Mammary microvascular endothelial cell (primary cell): ENCODE data around the gene SPATA6. TPM values are rescaled to one million over a fixed set of nuclear protein-coding genes. Genes with fewer than 3 reads are reported as not detected.

Experiments
- total RNA-seq: library from RNA; depleted of rRNA; stranded (reverse); fragments of >200 nt; gene quantifications from 2 replicates; pipeline ENCODE4 v1.2.3, GENCODE V29; 2015

Gene SPATA6
- 1.7 and 1.8 TPM in 2 replicates for total RNA-seq

GRCh38 chr1:48471691-48472576 lies at the start of gene SPATA6:
Gene SPATA6, minus strand, starts transcription at chr1:48472204. Its CDS starts 196 bp downstream, at chr1:48472008.

Other genes starting within 250 kb of the SPATA6 start
- gene SLC5A9, start 249.5 kb downstream of the SPATA6 start, total RNA-seq = not detected in 2 replicates